Fibroblast of villous mesenchyme (primary cell): Measurements from ENCODE around the gene CYS1. TPM values are rescaled to one million over a fixed set of nuclear protein-coding genes. Genes with fewer than 3 reads are reported as not detected.

Experiments used
- DNase-seq: peaks from one replicate; pipeline ENCODE4 v3.0.0-alpha.2; 2010; ENCODE audit warnings: low read depth
- H3K4me3 ChIP-seq: 2 replicates; pipeline ENCODE4 v1.5.1; 2011; ENCODE audit warnings: low read depth, mild to moderate bottlenecking, low read length
- CTCF ChIP-seq: IDR thresholded peaks from 2 replicates; pipeline ENCODE4 v1.5.1; 2012; ENCODE audit warnings: low read depth, mild to moderate bottlenecking, low read length; ENCODE audit not compliant: insufficient read depth
- total RNA-seq: library from RNA; depleted of rRNA; stranded (reverse); fragments of >200 nt; gene quantifications from 2 replicates; pipeline ENCODE4 v1.2.3, GENCODE V29; 2012

CYS1 gene
- total RNA-seq: 1.6 and 2.2 TPM in 2 replicates

GRCh38 chr2:10079870-10080535, at the start of gene CYS1:
Gene CYS1, minus strand, starts transcription at chr2:10080411. Its CDS starts 188 bp downstream, at chr2:10080223.
- TF ChIP-seq CTCF: peak; percentile 5
- DNase-seq: no peak
- H3K4me3 ChIP-seq: peak within 1 kb of the TSS; percentile 43

GRCh38 chr2:10129490-10129889, 49.3 kb upstream of the CYS1 start:
- DNase-seq: no peak
- no peak overlapping the region for H3K4me3 ChIP-seq
- TF ChIP-seq CTCF: no peak

GRCh38 chr2:10128420-10128819, 48.2 kb upstream of the CYS1 start:
- TF ChIP-seq CTCF: no peak
- no peak for DNase-seq
- H3K4me3 ChIP-seq: no peak overlapping the region

- TF ChIP-seq CTCF: no peak
- H3K4me3 ChIP-seq: no peak overlapping the region
- peak; percentile 85 for DNase-seq
These were observed 46.4 kb upstream of the CYS1 start for GRCh38 chr2:10126632-10127026.

- no peak for TF ChIP-seq CTCF
These were observed 45.8 kb upstream of the CYS1 start for GRCh38 chr2:10125842-10126631.

GRCh38 chr2:10124538-10125045, 44.4 kb upstream of the CYS1 start:
- H3K4me3 ChIP-seq: peak overlapping the region; percentile 81
- TF ChIP-seq CTCF: peak; percentile 57

More at GRCh38 chr2:10125842-10126631, 45.8 kb upstream of the CYS1 start:
- no peak overlapping the region for H3K4me3 ChIP-seq
- DNase-seq: no peak

More at GRCh38 chr2:10124538-10125045, 44.4 kb upstream of the CYS1 start:
- peak; percentile 85 for DNase-seq
